ENCODE measurements around the gene PTPRS.

Gene PTPRS

GRCh38 chr19:5321851-5322681, 18.5 kb downstream of the PTPRS start:
- Histone ChIP-seq H3K9ac (ENCODE audit: low read length) (no peak overlapping the region), H4K20me1 (ENCODE audit: insufficient read depth, low read length) (no peaks in the 10 kb centered on the region), H3K4me2 (ENCODE audit: low read length) (peak overlapping the region; percentile 20)

GRCh38 chr19:5321066-5321642, 19.5 kb downstream of the PTPRS start:
- Histone ChIP-seq H3K9me3 (ENCODE audit: insufficient read depth, low read length) (no peaks in the 10 kb centered on the region), H3K9ac (ENCODE audit: low read length) (no peak overlapping the region), H3K4me2 (ENCODE audit: low read length) (no peak overlapping the region), H3K36me3 (replicated peaks; ENCODE audit: low read depth, low read length) (no peaks in the 10 kb centered on the region), H2AFZ (ENCODE audit: low read depth, low read length) (no peak overlapping the region), H3K27ac (ENCODE audit: low read length) (no peak overlapping the region), H4K20me1 (ENCODE audit: insufficient read depth, low read length) (no peaks in the 10 kb centered on the region), H3K79me2 (ENCODE audit: low read length) (no peaks in the 10 kb centered on the region), H3K27me3 (ENCODE audit: low read depth, low read length) (0 out of 2 replicates have a peak, but pooled peaks cover 10% of the 10 kb centered on the region), H3K4me1 (ENCODE audit: low read length) (no peaks in the 10 kb centered on the region), H3K4me3 (ENCODE audit: low read length) (no peak overlapping the region)
- TF ChIP-seq, protein P1, sequence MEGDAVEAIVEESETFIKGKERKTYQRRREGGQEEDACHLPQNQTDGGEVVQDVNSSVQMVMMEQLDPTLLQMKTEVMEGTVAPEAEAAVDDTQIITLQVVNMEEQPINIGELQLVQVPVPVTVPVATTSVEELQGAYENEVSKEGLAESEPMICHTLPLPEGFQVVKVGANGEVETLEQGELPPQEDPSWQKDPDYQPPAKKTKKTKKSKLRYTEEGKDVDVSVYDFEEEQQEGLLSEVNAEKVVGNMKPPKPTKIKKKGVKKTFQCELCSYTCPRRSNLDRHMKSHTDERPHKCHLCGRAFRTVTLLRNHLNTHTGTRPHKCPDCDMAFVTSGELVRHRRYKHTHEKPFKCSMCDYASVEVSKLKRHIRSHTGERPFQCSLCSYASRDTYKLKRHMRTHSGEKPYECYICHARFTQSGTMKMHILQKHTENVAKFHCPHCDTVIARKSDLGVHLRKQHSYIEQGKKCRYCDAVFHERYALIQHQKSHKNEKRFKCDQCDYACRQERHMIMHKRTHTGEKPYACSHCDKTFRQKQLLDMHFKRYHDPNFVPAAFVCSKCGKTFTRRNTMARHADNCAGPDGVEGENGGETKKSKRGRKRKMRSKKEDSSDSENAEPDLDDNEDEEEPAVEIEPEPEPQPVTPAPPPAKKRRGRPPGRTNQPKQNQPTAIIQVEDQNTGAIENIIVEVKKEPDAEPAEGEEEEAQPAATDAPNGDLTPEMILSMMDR (IDR thresholded peaks at IDR 0.05; ENCODE audit: low read depth, low read length): no peak
- TF ChIP-seq EZH2phosphoT487 (IDR thresholded peaks at IDR 0.05; ENCODE audit: low read depth): no peak

More at GRCh38 chr19:5321851-5322681, 18.5 kb downstream of the PTPRS start:
- Histone ChIP-seq H3K4me3 (ENCODE audit: low read length) (peak overlapping the region; percentile 32), H2AFZ (ENCODE audit: low read depth, low read length) (peak overlapping the region; percentile 9; the same call in 1 of the 2 replicates), H3K4me1 (ENCODE audit: low read length) (no peaks in the 10 kb centered on the region), H3K27me3 (ENCODE audit: low read depth, low read length) (0 out of 2 replicates have a peak, but pooled peaks cover 10% of the 10 kb centered on the region), H3K79me2 (ENCODE audit: low read length) (no peaks in the 10 kb centered on the region), H3K9me3 (ENCODE audit: insufficient read depth, low read length) (no peaks in the 10 kb centered on the region), H3K27ac (ENCODE audit: low read length) (no peak overlapping the region), H3K36me3 (replicated peaks; ENCODE audit: low read depth, low read length) (no peaks in the 10 kb centered on the region)
- TF ChIP-seq, protein P1 (IDR thresholded peaks at IDR 0.05; ENCODE audit: low read depth, low read length): peak; percentile 25; the same call in 1 of the 2 replicates
- no peak for TF ChIP-seq EZH2phosphoT487 (IDR thresholded peaks at IDR 0.05; ENCODE audit: low read depth)

- Histone ChIP-seq H3K4me3 (ENCODE audit: low read length) (no peak overlapping the region), H2AFZ (ENCODE audit: low read depth, low read length) (no peak overlapping the region), H3K9ac (ENCODE audit: low read length) (no peak overlapping the region), H3K27me3 (ENCODE audit: low read depth, low read length) (0 out of 2 replicates have a peak, but pooled peaks cover 10% of the 10 kb centered on the region), H3K79me2 (ENCODE audit: low read length) (no peaks in the 10 kb centered on the region), H3K36me3 (replicated peaks; ENCODE audit: low read depth, low read length) (no peaks in the 10 kb centered on the region), H3K4me1 (ENCODE audit: low read length) (no peaks in the 10 kb centered on the region), H3K4me2 (ENCODE audit: low read length) (no peak overlapping the region), H4K20me1 (ENCODE audit: insufficient read depth, low read length) (no peaks in the 10 kb centered on the region), H3K27ac (ENCODE audit: low read length) (no peak overlapping the region), H3K9me3 (ENCODE audit: insufficient read depth, low read length) (no peaks in the 10 kb centered on the region)
- no peak for TF ChIP-seq EZH2phosphoT487 (IDR thresholded peaks at IDR 0.05; ENCODE audit: low read depth)
- TF ChIP-seq, protein P1 (IDR thresholded peaks at IDR 0.05; ENCODE audit: low read depth, low read length): no peak
Measured at GRCh38 chr19:5319516-5319915, 21.1 kb downstream of the PTPRS start.

DNA sequence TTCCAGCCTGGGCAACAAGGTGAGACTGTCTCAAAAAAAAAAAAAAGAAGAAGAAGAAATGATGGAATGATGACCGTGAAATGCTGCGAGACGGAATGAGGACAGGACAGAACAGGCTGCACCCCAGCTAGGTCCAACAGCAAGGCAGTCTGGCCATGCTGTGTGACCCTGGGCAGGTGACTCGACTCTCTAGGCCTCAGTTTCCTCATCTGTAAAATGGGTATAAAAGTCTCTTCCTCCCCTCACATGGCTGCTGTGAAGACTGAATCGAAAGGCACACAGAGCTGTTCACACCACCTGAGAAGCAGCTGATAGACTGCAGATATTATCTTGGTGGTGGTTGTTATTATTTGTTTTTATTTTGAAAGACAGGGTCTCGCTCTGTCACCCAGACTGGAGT, 22.3 kb downstream of the PTPRS start:
- Histone ChIP-seq H3K27ac (ENCODE audit: low read length) (no peak overlapping the region), H4K20me1 (ENCODE audit: insufficient read depth, low read length) (no peaks in the 10 kb centered on the region), H3K4me3 (ENCODE audit: low read length) (no peak overlapping the region), H3K9ac (ENCODE audit: low read length) (no peak overlapping the region), H3K27me3 (ENCODE audit: low read depth, low read length) (peaks cover 9% of the 10 kb centered on the region; the same call in 1 of the 2 replicates), H3K4me1 (ENCODE audit: low read length) (no peaks in the 10 kb centered on the region), H3K9me3 (ENCODE audit: insufficient read depth, low read length) (no peaks in the 10 kb centered on the region), H2AFZ (ENCODE audit: low read depth, low read length) (no peak overlapping the region), H3K79me2 (ENCODE audit: low read length) (no peaks in the 10 kb centered on the region), H3K4me2 (ENCODE audit: low read length) (no peak overlapping the region), H3K36me3 (replicated peaks; ENCODE audit: low read depth, low read length) (no peaks in the 10 kb centered on the region)
- TF ChIP-seq, protein P1 (IDR thresholded peaks at IDR 0.05; ENCODE audit: low read depth, low read length): no peak
- no peak for TF ChIP-seq EZH2phosphoT487 (IDR thresholded peaks at IDR 0.05; ENCODE audit: low read depth)
